ENCODE data around the gene CAMTA1.
"Not testable (repeated sequence)": the region's sequence is repeated elsewhere in the genome, so short reads cannot be mapped to it uniquely, and the experiment has no call there.

CAMTA1 gene

DNA sequence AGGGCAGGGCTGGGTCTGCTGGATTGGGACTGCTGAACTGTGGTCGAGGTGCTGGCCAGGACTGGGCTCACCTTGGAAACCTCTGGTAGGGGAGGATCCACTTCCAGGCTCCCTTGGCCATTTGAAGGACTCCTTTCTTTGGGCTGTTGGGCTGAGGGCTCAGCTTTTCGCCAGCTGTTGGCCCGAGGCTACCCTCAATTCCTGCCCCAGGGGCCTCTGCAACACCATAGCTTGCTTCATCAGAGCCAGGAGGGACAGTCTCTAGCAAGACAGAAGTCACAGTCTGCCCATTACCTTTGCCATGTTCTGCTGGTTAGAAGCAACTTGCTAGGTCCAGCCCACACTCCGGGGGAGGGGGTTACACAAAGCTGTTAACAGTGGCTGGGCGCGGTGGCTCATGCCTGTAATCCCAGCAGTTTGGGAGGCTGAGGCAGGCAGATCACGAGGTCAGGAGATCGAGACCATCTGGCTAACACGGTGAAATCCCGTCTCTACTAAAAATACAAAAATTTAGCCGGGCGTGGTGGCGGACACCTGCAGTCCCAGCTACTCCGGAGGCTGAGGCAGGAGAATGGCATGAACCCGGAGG is 25.0 kb downstream of the CAMTA1 start:
- DNase-seq: not testable (repeated sequence)

DNA sequence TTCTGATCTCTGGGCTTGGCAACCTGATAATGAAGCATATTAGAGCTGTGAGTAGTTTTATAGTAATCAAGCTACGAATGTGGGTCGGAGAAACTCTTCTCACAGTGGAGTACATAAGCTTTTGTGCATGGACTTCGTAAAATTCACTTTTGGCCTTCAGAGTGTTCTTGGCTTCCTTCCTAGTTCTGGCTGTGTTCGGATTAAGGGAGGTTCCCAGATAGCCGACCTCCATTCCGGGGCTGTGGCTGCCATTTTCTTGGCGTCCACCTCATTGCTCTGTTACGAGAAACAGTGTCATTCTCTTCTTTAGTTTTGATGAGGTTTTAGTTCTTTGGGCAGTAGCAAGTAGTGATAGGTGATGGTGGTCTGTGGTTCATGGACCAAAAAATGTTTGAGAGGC is 26.3 kb downstream of the CAMTA1 start:
- no peak for DNase-seq

DNA sequence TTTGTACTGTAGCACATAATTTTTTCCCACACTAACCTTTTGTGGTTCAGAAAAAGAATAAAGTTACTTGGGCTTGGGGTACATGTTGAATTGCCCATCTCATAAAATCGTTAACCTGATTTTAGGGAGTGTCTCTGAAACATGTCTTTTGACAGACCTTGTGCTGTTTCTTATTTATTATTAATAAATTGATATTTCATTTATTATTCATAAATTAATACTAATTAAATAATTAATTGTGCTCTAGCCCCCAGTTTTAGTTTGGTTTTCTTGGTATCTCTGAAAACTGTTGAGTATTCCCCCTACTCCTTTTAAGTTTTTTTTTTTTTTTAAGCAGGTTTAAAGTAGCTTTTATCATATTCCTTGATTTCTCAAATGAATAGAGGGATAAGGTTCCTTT is 27.9 kb downstream of the CAMTA1 start:
- no peak for DNase-seq

GRCh38 chr1:6815726-6816125 is 30.5 kb downstream of the CAMTA1 start:
- DNase-seq: no peak

GRCh38 chr1:6819246-6820040 is 34.2 kb downstream of the CAMTA1 start:
- no peak for DNase-seq

DNA sequence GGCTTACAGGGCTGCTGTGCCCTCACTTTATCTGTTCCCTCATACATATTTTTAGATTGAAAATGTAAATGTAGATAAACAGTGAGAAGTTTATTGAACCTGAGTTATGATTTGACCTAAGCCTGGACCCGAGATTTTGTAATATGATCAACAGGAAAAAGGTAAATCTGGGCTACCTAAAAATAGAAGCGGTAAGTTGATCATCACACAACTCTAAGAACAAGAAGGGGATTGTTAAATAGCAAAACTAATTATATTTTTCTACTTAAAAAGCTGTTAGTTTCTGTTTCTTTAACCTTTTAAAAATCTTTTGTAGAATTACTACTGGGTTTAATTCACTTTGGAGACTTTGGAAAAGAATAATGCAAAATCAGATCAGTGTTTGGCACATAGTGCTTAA is 35.6 kb downstream of the CAMTA1 start:
- DNase-seq: no peak

DNA sequence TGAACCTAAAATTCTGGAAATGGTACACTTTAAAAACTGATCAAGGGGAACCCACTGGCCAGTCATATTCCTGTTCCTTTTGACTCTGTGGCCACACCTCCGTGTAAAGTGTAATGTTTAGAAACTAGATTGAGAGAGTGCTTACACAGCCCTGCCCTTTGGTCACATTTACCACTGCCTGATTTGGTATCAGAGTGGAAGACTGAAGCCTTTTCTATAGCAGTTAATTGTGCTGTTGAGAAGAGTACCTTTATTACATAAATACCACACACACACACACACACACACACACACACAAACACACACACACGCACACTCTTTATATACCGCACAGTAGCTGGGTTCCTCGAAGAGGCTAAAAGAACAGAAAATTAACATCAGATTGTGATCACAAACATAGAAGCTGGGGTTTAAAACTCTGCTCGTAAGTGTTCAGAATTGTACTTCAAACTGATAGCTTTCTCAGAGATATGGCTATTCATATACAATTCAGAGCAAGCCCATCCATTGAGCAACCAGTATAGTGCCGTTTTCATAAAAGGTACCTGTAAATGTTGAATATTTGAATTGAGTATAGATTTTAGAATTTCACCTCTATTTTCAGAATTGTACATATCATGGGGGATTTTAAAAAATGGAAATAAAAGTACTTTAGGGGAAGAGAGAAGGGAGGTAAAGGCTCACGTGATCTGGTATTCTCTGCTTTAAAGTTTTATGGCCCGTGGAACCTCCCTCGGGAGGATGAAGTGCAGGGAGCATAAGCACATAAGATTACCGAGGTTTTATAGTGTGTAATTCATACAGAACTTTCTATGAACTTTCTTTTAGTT is 37.5 kb downstream of the CAMTA1 start:
- DNase-seq: no peak

GRCh38 chr1:6823793-6824192 is 38.5 kb downstream of the CAMTA1 start:
- no peak for DNase-seq

DNA sequence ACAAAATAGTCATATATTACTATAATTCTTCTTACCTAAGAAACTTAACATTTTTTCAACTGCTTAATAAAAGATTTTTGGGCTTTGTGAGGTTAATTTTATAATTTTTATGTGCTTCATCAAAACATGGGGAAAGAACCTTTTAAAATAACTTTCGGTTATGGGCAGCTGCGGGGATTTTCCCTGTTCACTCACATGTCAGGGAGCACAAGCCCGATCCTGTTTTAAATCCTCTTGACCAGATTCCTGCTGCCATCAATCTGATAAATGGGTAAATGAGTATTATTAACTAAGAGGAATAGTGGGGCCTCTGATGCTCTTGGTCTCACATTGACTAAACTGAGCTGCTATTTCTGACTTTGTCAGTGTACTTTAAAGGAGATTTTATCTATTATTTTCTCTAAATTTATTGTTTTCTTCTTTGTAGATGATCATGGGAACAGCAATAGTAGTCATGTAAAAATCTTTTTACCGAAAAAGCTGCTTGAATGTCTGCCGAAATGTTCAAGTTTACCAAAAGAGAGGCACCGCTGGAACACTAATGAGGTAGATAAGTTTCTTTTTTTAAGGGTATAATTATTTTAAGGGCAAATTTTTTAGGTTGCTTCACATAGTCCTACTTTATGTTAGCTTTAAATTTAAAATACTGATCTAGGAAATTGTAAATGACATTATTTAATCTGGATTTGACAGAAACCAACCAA is 39.6 kb downstream of the CAMTA1 start:
- DNase-seq: no peak

- no peak for DNase-seq
These were observed 40.6 kb downstream of the CAMTA1 start for GRCh38 chr1:6825828-6826227.

GRCh38 chr1:6827079-6827478 is 41.8 kb downstream of the CAMTA1 start:
- no peak for DNase-seq

GRCh38 chr1:6827630-6828165 is 42.4 kb downstream of the CAMTA1 start:
- no peak for DNase-seq

GRCh38 chr1:6831366-6831765 is 46.1 kb downstream of the CAMTA1 start:
- DNase-seq: no peak

- DNase-seq: not testable (repeated sequence)
These were observed 46.8 kb downstream of the CAMTA1 start for GRCh38 chr1:6832006-6832405.

DNA sequence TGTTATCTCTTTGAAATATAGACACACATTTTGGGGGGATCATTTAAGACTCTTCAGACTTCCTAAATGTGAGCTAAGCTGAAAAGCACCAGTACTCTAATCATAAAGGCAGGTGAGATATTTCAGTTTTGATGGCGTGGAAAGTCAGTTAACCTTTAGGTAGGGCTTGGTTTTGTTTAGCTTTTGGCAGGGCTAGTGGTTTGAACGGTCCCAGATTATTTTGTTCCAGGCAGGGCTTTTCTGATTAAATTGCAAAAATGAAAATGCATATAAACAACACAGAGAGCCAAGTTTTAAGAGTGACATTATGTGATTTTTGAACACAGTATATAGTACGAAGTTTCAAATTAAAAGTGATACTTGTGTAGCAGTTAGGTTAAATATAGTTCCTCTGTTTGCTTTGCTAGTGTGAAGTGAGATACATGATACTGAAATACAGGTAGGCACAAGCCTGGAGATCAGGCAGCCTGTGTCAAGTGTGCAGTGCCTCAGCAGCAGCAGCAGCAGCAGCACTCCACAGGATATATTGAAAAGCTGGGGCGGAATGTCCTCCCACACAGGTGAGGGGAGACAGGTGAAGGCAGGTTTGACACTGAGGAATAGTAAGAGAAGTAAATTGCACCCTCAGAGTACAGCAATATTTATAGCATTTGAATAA is 47.4 kb downstream of the CAMTA1 start:
- DNase-seq: no peak

DNA sequence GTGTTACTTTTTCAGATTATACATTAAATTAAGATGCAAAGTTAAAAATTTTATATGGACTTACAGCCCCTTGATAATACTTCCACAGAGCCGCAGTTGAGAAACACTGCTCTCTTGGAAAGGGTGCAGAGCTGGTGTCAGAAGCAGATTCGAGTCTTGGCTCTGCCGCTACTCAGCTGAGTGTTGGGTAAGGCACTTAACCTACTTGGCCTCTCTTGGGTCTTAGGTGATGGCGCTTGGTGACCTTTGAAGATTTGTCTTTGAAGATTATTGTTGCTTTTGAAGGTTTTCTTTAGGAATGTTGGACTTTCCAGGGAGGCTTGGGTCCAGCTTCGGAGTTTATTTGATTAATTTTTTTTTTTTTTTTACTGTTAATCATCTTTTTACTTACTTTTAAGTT is 48.5 kb downstream of the CAMTA1 start:
- no peak for DNase-seq

DNA sequence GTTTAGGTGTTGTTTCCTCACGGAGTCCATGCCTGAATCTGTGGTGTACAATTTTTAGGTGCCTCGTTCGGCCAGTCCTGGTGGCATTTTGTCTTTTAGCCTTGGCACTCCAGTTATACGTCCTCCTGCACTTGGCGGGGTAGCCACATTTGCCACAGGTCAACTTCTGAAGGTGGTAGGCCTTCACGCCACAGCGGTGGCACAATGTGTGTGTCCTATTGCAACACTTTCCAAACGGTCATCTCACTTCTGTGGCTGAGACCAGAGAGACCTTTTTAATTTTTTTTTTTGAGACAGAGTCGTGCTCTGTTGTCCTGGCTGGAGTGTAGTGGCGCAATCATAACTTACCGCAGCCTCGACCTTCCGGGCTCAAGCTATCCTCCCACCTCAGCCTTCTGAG is 49.1 kb downstream of the CAMTA1 start:
- no peak for DNase-seq

DNA sequence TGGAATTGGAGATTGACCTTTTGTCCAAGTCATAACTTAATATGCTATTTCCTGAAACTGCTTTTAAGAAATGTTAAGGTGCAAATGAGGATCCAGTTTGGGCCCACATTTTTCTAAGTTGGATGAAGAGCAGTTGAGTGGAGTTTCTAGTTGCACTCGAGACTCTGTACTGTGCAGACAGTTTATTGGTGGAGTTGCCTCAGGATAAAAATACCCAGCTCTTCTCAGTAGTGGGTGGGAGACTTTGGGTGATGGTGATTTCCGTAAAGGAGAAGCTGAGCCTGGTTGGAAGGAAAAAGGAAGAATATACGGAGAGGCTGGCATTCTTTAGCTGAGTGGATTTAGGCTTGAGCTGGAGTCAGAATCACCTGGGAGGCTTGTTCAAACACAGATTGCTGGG is 49.9 kb downstream of the CAMTA1 start:
- DNase-seq: no peak

DNA sequence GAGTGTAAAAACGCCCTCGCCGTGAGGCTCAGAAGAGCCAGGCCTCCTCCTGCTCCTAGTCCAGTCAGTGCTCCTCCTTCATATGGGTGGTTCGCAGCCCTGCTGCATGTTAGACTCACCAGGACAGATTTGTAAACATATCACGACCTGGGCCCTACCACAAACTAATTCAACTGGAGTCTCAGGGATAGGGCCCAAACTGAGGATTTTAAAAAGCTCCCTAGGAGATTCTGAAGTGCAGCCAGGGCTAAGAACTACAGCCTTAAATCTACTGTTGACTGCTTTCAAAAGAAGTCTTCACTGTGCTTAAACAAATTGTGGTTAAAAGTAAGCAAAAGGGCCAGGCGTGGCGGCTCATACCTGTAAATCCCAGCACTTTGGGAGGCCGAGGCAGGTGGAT is 57.0 kb downstream of the CAMTA1 start:
- no peak for DNase-seq

GRCh38 chr1:6845786-6846185 is 60.5 kb downstream of the CAMTA1 start:
- DNase-seq: not testable (repeated sequence)

GRCh38 chr1:6848816-6849215 is 63.6 kb downstream of the CAMTA1 start:
- DNase-seq: no peak

GRCh38 chr1:6850537-6850936 is 65.3 kb downstream of the CAMTA1 start:
- no peak for DNase-seq
